ENCODE results near the gene BNIP5.

Gene BNIP5

GRCh38 chr6:36308514-36308913 is 28.2 kb downstream of the BNIP5 start:
- Histone ChIP-seq H4K20me1 (ENCODE audit: insufficient read depth, low read length) (no peaks in the 10 kb centered on the region), H3K27ac (ENCODE audit: low read length) (no peak overlapping the region), H3K9ac (ENCODE audit: low read depth, low read length) (no peak overlapping the region), H3K4me1 (ENCODE audit: insufficient read depth, low read length) (no peaks in the 10 kb centered on the region), H3K79me2 (ENCODE audit: insufficient read depth, low read length) (no peaks in the 10 kb centered on the region), H3K9me3 (ENCODE audit: insufficient read depth, low read length, severe bottlenecking) (no peaks in the 10 kb centered on the region), H3K4me3 (ENCODE audit: low read depth in 1 of 2, low read length in 2 of 2) (no peak overlapping the region), H3K36me3 (ENCODE audit: insufficient read depth, low read length) (no peaks in the 10 kb centered on the region), H3K4me2 (ENCODE audit: insufficient read depth, low read length) (no peak overlapping the region), H2AFZ (ENCODE audit: low read depth, low read length) (no peak overlapping the region), H3K27me3 (ENCODE audit: insufficient read depth, low read length, poor library complexity) (peaks cover 2% of the 10 kb centered on the region)
- no peak for TF ChIP-seq CTCF (IDR thresholded peaks at IDR 0.05; ENCODE audit: borderline replicate concordance, extremely low read depth, low read length, poor library complexity, severe bottlenecking)
- TF ChIP-seq EZH2 (IDR thresholded peaks at IDR 0.05; ENCODE audit: borderline replicate concordance, low read depth, low read length, severe bottlenecking), result no peak
- ATAC-seq (ENCODE audit: insufficient read depth, low read depth) (no peak), DNase-seq (no peak)

DNA sequence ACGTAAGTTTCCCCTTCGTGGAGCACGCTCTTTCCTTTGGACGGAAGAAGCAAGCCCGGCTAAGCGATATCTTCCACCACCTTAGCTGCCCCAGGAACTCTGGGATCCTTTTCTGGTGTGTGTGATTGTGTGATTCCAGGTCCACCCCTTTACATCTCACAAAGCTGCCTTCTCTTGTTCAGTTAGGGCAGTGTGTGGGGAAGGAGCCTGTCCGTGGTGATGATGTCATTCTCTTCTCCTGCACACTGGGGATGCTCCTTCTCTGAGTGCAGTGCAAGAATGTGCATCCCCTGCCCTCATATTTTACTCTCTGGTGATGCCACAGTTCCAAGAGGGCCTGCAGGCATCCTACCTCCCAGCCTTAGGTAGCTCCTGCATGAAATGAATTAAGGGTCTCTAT is 30.3 kb downstream of the BNIP5 start:
- no peak for ATAC-seq (ENCODE audit: insufficient read depth, low read depth)
- H3K36me3 ChIP-seq (ENCODE audit: insufficient read depth, low read length), result no peaks in the 10 kb centered on the region
- H3K27me3 ChIP-seq (ENCODE audit: insufficient read depth, low read length, poor library complexity), result no peaks in the 10 kb centered on the region
- no peaks in the 10 kb centered on the region for H3K79me2 ChIP-seq (ENCODE audit: insufficient read depth, low read length)
- no peak for DNase-seq
- no peak overlapping the region for H3K9ac ChIP-seq (ENCODE audit: low read depth, low read length)
- no peak overlapping the region for H3K4me3 ChIP-seq (ENCODE audit: low read depth in 1 of 2, low read length in 2 of 2)
- H2AFZ ChIP-seq (ENCODE audit: low read depth, low read length), result no peak overlapping the region
- TF ChIP-seq CTCF (IDR thresholded peaks at IDR 0.05; ENCODE audit: borderline replicate concordance, extremely low read depth, low read length, poor library complexity, severe bottlenecking), result no peak
- no peak for TF ChIP-seq EZH2 (IDR thresholded peaks at IDR 0.05; ENCODE audit: borderline replicate concordance, low read depth, low read length, severe bottlenecking)
- no peaks in the 10 kb centered on the region for H3K9me3 ChIP-seq (ENCODE audit: insufficient read depth, low read length, severe bottlenecking)
- H3K27ac ChIP-seq (ENCODE audit: low read length), result no peak overlapping the region
- H3K4me2 ChIP-seq (ENCODE audit: insufficient read depth, low read length), result no peak overlapping the region
- H4K20me1 ChIP-seq (ENCODE audit: insufficient read depth, low read length), result no peaks in the 10 kb centered on the region; the same call in 1 of the 2 replicates
- no peaks in the 10 kb centered on the region for H3K4me1 ChIP-seq (ENCODE audit: insufficient read depth, low read length)

GRCh38 chr6:36305885-36306284 is 30.8 kb downstream of the BNIP5 start:
- Histone ChIP-seq H3K9me3 (ENCODE audit: insufficient read depth, low read length, severe bottlenecking) (no peaks in the 10 kb centered on the region), H3K27ac (ENCODE audit: low read length) (no peak overlapping the region), H2AFZ (ENCODE audit: low read depth, low read length) (no peak overlapping the region), H3K79me2 (ENCODE audit: insufficient read depth, low read length) (no peaks in the 10 kb centered on the region), H4K20me1 (ENCODE audit: insufficient read depth, low read length) (no peaks in the 10 kb centered on the region; the same call in 1 of the 2 replicates), H3K4me2 (ENCODE audit: insufficient read depth, low read length) (no peak overlapping the region), H3K4me1 (ENCODE audit: insufficient read depth, low read length) (no peaks in the 10 kb centered on the region), H3K36me3 (ENCODE audit: insufficient read depth, low read length) (no peaks in the 10 kb centered on the region), H3K4me3 (ENCODE audit: low read depth in 1 of 2, low read length in 2 of 2) (no peak overlapping the region), H3K27me3 (ENCODE audit: insufficient read depth, low read length, poor library complexity) (no peaks in the 10 kb centered on the region), H3K9ac (ENCODE audit: low read depth, low read length) (no peak overlapping the region)
- TF ChIP-seq EZH2 (IDR thresholded peaks at IDR 0.05; ENCODE audit: borderline replicate concordance, low read depth, low read length, severe bottlenecking), result no peak
- TF ChIP-seq CTCF (IDR thresholded peaks at IDR 0.05; ENCODE audit: borderline replicate concordance, extremely low read depth, low read length, poor library complexity, severe bottlenecking), result no peak
- ATAC-seq (ENCODE audit: insufficient read depth, low read depth) (no peak), DNase-seq (no peak)
